Measurements from ENCODE around the gene TPCN2. TPM values are rescaled to one million over a fixed set of nuclear protein-coding genes. Genes with fewer than 3 reads are reported as not detected.

TPCN2 gene
- total and polyA plus RNA-seq, 2 of the 8 experiments (the other 6 are each of a cell fraction or from before 2014, with no cell fraction given) = 9.7 to 18.6 TPM

- no peak overlapping the region for H2BK5ac ChIP-seq (ENCODE audit: low read depth, low read length)
- H3K4me2 ChIP-seq (ENCODE audit: insufficient read depth in 1 of 2, low read depth in 2 of 2, low read length in 2 of 2) = no peak overlapping the region
- no peak overlapping the region for H4K5ac ChIP-seq (ENCODE audit: insufficient read length, low read depth, low read length)
- no peak for FAIRE-seq
- no peaks in the 10 kb centered on the region for H3K36me3 ChIP-seq (ENCODE audit: control insufficient read depth in 2 of 4, insufficient read depth in 4 of 4, low read length in 3 of 4)
- H4K91ac ChIP-seq (replicated peaks; ENCODE audit: insufficient read length, low read length) = no peak overlapping the region
- POLR2A ChIA-PET (ENCODE audit: partially characterized antibody) = interaction anchor here (0.5 to 1.2 kb wide), 3 partner anchors 29 to 47 kb away, joined by 3 to 4 read pairs (median 3); no protein-coding TSS in a partner anchor
- CTCF ChIA-PET (ENCODE audit: partially characterized antibody) = interaction anchor here (0.8 to 2.3 kb wide), 5 partner anchors 9 to 86 kb away, joined by 3 to 11 read pairs (median 5); partner anchors contain the start of gene MRGPRF
- H3K27ac ChIP-seq (ENCODE audit: low read depth, low read length) = no peak overlapping the region
- H2AK5ac ChIP-seq (ENCODE audit: low read depth, low read length) = 0 out of 2 replicates have a peak overlapping the region, but pooled peaks have one; percentile 9
- H3K9me3 ChIP-seq (ENCODE audit: insufficient read depth in 2 of 2, low read depth in 1 of 2, low read length in 1 of 2) = no peaks in the 10 kb centered on the region
- H3K9ac ChIP-seq (replicated peaks in 1 of 4; ENCODE audit: extremely low read depth in 1 of 4, low read depth in 3 of 4, low read length in 3 of 4) = no peak overlapping the region
- 90% methylated on average over 2 of the region's 2 CpGs; no CpG with 5 or more reads in 1 of the 2 experiments for WGBS, 2 experiments (ENCODE audit: extremely low coverage in 1 of 2, insufficient coverage in 1 of 2, insufficient read length in 1 of 2, insufficient replicate concordance in 2 of 2, low coverage in 1 of 2, low lambda C conversion rate in 2 of 2, missing lambda C conversion rate in 1 of 2)
- no peaks in the 10 kb centered on the region for H3K79me1 ChIP-seq (ENCODE audit: low read depth, low read length)
- peak overlapping the region; percentile 20; the same call in 1 of the 2 replicates for H2BK15ac ChIP-seq (ENCODE audit: low read length)
- no peaks in the 10 kb centered on the region for H3K79me2 ChIP-seq (ENCODE audit: control insufficient read depth in 1 of 2, insufficient read depth in 2 of 2, low read length in 2 of 2)
- no peak overlapping the region for H2BK20ac ChIP-seq (ENCODE audit: low read length)
- H4K8ac ChIP-seq (ENCODE audit: extremely low read depth, insufficient read depth, low read length) = no peak overlapping the region
- H2AFZ ChIP-seq (ENCODE audit: low read length) = no peak overlapping the region
- H3K27me3 ChIP-seq (replicated peaks in 1 of 4; ENCODE audit: control insufficient read depth in 3 of 4, extremely low read depth in 1 of 4, insufficient read depth in 3 of 4, low read length in 3 of 4) = peaks cover 0 to 3% (median 0%) of the 10 kb centered on the region in 4 experiments; a peak in 1 of 7 replicates
- TF ChIP-seq MAX (IDR thresholded peaks at IDR 0.05) = no peak
- no peak for TF ChIP-seq TEAD4 (IDR thresholded peaks at IDR 0.05; ENCODE audit: low read depth, low read length)
- no peak for TF ChIP-seq TBP (IDR thresholded peaks at IDR 0.05; ENCODE audit: low read depth, low read length)
- TF ChIP-seq HDAC6 (IDR thresholded peaks at IDR 0.05; ENCODE audit: low read depth, low read length) = no peak
- TF ChIP-seq YY1 (IDR thresholded peaks at IDR 0.05; ENCODE audit: low read depth, low read length) = no peak
- no peak for TF ChIP-seq CEBPB (IDR thresholded peaks at IDR 0.05; ENCODE audit: low read depth, low read length)
- no peak for TF ChIP-seq RFX5 (IDR thresholded peaks at IDR 0.05; ENCODE audit: borderline replicate concordance, low read depth, low read length)
- TF ChIP-seq SIN3A (conservative IDR thresholded peaks at IDR 0.05 in 1 of 2, IDR thresholded peaks at IDR 0.05 in 1 of 2; ENCODE audit: low read depth in 1 of 2, low read length in 2 of 2) = no peak
- no peaks in the 10 kb centered on the region for H3K23me2 ChIP-seq (ENCODE audit: low read depth, low read length)
- no peak overlapping the region for H3K18ac ChIP-seq (ENCODE audit: extremely low read depth, low read length)
- peaks cover 0 to 9% (median 2%) of the 10 kb centered on the region in 4 experiments; a peak in 4 of 7 replicates for H3K4me1 ChIP-seq (replicated peaks in 1 of 4; ENCODE audit: control insufficient read depth in 3 of 4, insufficient read depth in 4 of 4, low read length in 3 of 4)
- H3K4ac ChIP-seq (replicated peaks; ENCODE audit: insufficient read length, low read depth, low read length) = no peak overlapping the region
- H3K4me3 ChIP-seq (ENCODE audit: extremely low read depth in 1 of 4, insufficient read depth in 2 of 4, low read depth in 3 of 4, low read length in 4 of 4) = no peak overlapping the region
- no peak for DNase-seq (ENCODE audit: low read depth in 1 of 2, low spot score in 2 of 2)
- no peak overlapping the region for H3K23ac ChIP-seq (ENCODE audit: insufficient read length)
- no peak overlapping the region for H2BK120ac ChIP-seq (replicated peaks; ENCODE audit: low read depth, low read length)
- no peak overlapping the region for H3K14ac ChIP-seq (ENCODE audit: insufficient read length)
- no peaks in the 10 kb centered on the region for H4K20me1 ChIP-seq (replicated peaks in 1 of 2; ENCODE audit: control insufficient read depth in 1 of 2, insufficient read depth in 2 of 2, low read length in 2 of 2)
- H3K56ac ChIP-seq (replicated peaks; ENCODE audit: insufficient read length, low read depth, low read length) = no peak overlapping the region
- no peak overlapping the region for H2BK12ac ChIP-seq (ENCODE audit: low read depth, low read length)
Observed at GRCh38 chr11:69041516-69041915, 7.2 kb upstream of the TPCN2 start.
